KMS-11 (cell line): ENCODE results near the gene PSMD8.

Experiments used
- H2AFZ ChIP-seq: fragments of 200-600 bp; sonication (generic); 2 replicates; pipeline ENCODE4 v1.6.1; 2016; ENCODE audit warnings: antibody characterized with exemption, mixed run types, low read depth
- H3K27ac ChIP-seq: fragments of 200-600 bp; sonication (generic); 2 replicates; pipeline ENCODE4 v1.6.1; 2016; ENCODE audit warnings: mild to moderate bottlenecking, mixed run types
- H3K27me3 ChIP-seq: fragments of 200-600 bp; sonication (generic); 2 replicates; pipeline ENCODE4 v1.6.1; 2017; ENCODE audit warnings: mild to moderate bottlenecking, low read depth, mixed run types, moderate library complexity; ENCODE audit not compliant: insufficient read depth
- H3K36me3 ChIP-seq: fragments of 200-600 bp; sonication (generic); 2 replicates; pipeline ENCODE4 v1.6.1; 2017; ENCODE audit warnings: mild to moderate bottlenecking, mixed run types; ENCODE audit not compliant: insufficient read depth
- H3K4me1 ChIP-seq: fragments of 200-600 bp; sonication (generic); 2 replicates; pipeline ENCODE4 v1.6.1; 2016; ENCODE audit warnings: mild to moderate bottlenecking, low read depth, mixed run types; ENCODE audit not compliant: poor library complexity, severe bottlenecking
- H3K4me2 ChIP-seq: fragments of 200-600 bp; sonication (generic); 2 replicates; pipeline ENCODE4 v1.7.0; 2016; ENCODE audit warnings: mild to moderate bottlenecking, mixed run types
- H3K4me3 ChIP-seq: fragments of 200-600 bp; sonication (generic); IDR thresholded peaks from 2 replicates; pipeline ENCODE4 v1.6.1; 2017; ENCODE audit warnings: low read depth, low read length, mixed read lengths; ENCODE audit not compliant: insufficient read depth
- H3K79me2 ChIP-seq: fragments of 200-600 bp; sonication (generic); 2 replicates; pipeline ENCODE4 v1.6.1; 2016; ENCODE audit warnings: low read depth, mixed run types; ENCODE audit not compliant: insufficient read depth
- H3K9ac ChIP-seq: fragments of 200-600 bp; sonication (generic); 2 replicates; pipeline ENCODE4 v1.6.1; 2016; ENCODE audit warnings: mild to moderate bottlenecking, mixed run types
- H4K20me1 ChIP-seq: fragments of 200-600 bp; sonication (generic); 2 replicates; pipeline ENCODE4 v1.6.1; 2016; ENCODE audit warnings: mild to moderate bottlenecking, mixed run types; ENCODE audit not compliant: insufficient read depth
- CTCF ChIP-seq: fragments of 200-600 bp; sonication (generic); conservative IDR thresholded peaks from 2 replicates; pipeline ENCODE4 v1.6.1; 2017; ENCODE audit warnings: low read depth, mild to moderate bottlenecking, antibody characterized with exemption, low read length, moderate library complexity, mixed read lengths

PSMD8 gene

GRCh38 chr19:38389101-38389925 is 14.9 kb downstream of the PSMD8 start:
- Histone ChIP-seq H4K20me1 (no peaks in the 10 kb centered on the region), H3K4me1 (peaks cover 11% of the 10 kb centered on the region), H3K9ac (no peak overlapping the region), H3K4me3 (no peak overlapping the region), H3K79me2 (no peaks in the 10 kb centered on the region), H3K36me3 (no peaks in the 10 kb centered on the region), H3K27ac (no peak overlapping the region), H3K4me2 (no peak overlapping the region), H2AFZ (no peak overlapping the region), H3K27me3 (peaks cover 54% of the 10 kb centered on the region)
- TF ChIP-seq CTCF = no peak

DNA sequence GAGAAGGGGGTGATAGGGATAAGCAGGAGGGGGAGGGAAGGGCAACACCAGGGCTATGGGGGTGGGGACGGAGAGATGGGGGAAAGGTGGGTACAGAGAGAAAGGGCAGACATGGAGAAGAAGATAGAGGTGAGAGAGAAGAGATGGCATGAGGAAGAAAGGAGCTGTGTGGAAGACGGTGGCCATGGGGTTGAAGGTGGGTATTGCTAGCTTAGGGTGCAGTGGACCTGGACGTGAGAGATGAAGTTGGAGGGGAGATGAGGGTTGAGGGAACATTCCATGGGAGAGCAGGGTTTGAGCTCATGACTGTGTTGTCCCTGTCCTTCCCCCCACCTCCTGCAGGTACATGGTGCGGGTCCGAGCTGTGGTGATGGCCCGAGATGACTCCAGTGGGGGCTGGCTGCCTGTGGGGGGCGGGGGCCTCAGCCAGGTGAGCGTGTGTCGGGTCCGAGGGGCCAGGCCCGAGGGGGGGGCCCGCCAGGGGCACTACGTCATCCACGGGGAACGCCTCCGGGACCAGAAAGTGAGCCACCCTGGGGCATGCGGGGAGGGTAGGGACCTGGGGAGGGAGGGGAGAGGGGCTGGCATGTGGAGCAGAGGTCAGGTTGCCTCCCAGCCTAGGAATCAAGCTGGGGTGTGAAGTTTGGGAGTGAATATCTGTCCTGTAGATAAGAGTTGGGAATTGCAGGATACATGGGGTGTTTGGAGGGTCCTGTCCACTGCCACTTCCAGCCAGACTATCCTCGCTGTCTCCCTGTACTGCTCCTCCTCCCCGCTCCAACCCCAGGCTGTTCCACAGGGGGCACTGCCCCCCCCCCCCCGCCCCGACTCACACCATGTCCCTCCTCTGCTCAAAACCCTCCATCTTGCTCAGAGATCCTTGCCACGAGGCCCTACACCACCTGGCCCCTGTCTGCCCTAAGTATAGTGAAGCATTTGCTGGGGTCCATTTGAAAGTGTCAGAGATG is 15.9 kb downstream of the PSMD8 start:
- H3K4me3 ChIP-seq = no peak overlapping the region
- H2AFZ ChIP-seq = no peak overlapping the region
- H3K27me3 ChIP-seq = peaks cover 63% of the 10 kb centered on the region
- H3K27ac ChIP-seq = no peak overlapping the region
- H3K36me3 ChIP-seq = no peaks in the 10 kb centered on the region
- peaks cover 11% of the 10 kb centered on the region for H3K4me1 ChIP-seq
- no peak overlapping the region for H3K9ac ChIP-seq
- H4K20me1 ChIP-seq = no peaks in the 10 kb centered on the region
- no peak for TF ChIP-seq CTCF
- no peak overlapping the region for H3K4me2 ChIP-seq
- H3K79me2 ChIP-seq = no peaks in the 10 kb centered on the region

DNA sequence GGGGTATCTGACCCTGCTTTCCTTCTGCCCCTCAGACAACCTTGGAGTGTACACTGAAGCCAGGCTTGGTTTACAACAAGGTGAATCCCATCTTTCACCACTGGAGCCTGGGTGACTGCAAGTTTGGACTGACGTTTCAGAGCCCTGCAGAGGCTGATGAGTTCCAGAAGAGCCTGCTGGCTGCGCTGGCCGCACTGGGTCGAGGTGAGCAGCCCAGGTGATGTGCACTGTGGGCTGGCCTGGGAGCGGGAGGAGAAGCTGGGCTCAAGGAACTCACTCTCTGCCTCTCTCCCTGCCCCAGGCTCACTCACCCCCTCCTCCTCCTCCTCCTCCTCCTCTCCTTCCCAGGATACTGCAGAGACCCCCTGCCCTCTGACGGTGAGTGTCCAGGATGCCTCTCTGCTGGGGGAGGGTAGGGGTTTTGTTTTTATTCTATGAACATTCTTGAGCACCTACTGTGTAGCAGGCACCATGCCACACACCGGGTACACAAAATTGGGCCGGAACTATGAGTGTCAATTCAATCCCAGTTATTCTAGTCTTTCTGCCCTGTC is 17.6 kb downstream of the PSMD8 start:
- H3K9ac ChIP-seq = no peak overlapping the region
- H3K27me3 ChIP-seq = peaks cover 79% of the 10 kb centered on the region
- no peak overlapping the region for H3K4me3 ChIP-seq
- no peaks in the 10 kb centered on the region for H3K79me2 ChIP-seq
- no peaks in the 10 kb centered on the region for H4K20me1 ChIP-seq
- TF ChIP-seq CTCF = no peak
- no peaks in the 10 kb centered on the region for H3K36me3 ChIP-seq
- no peak overlapping the region for H3K27ac ChIP-seq
- no peak overlapping the region for H2AFZ ChIP-seq
- H3K4me1 ChIP-seq = peaks cover 5% of the 10 kb centered on the region
- H3K4me2 ChIP-seq = no peak overlapping the region

DNA sequence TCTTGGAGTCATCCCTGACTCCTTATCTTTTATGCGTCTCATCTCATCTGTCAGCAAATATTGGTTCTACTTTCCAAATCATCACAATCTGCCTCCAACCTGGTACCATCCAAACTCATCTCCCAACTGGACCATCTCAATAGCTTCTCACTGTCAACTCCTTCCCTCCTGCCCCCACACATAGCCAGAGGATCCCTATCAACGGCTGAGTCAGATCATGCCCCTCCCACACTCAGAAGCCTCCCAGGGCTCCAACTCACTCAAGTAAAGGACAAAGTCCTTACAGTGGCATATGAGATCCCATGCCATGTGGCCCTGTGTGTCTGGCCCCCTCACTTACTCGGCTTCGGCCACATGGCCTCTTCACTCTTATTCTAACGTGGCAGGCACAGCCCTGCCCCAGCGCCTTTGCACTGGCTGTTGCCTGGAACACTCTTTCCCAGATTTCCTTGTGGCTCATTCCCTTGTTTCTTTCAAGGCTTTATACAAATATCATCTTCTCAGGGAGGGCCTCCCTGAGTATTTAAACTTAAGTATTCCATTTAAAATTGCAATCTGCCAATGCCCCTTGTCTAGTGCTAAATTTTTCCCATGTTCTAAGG is 18.4 kb downstream of the PSMD8 start:
- TF ChIP-seq CTCF = no peak
- no peak overlapping the region for H2AFZ ChIP-seq
- H3K4me3 ChIP-seq = no peak overlapping the region
- no peaks in the 10 kb centered on the region for H3K79me2 ChIP-seq
- no peak overlapping the region for H3K4me2 ChIP-seq
- H3K27me3 ChIP-seq = peaks cover 87% of the 10 kb centered on the region
- H3K4me1 ChIP-seq = peaks cover 3% of the 10 kb centered on the region
- no peaks in the 10 kb centered on the region for H4K20me1 ChIP-seq
- H3K9ac ChIP-seq = no peak overlapping the region
- H3K36me3 ChIP-seq = no peaks in the 10 kb centered on the region
- no peak overlapping the region for H3K27ac ChIP-seq
